ENCODE measurements around the gene GMEB2. TPM values are rescaled to one million over a fixed set of nuclear protein-coding genes. Genes with fewer than 3 reads are reported as not detected.

The GMEB2 gene
- 15.7 and 19.8 TPM in 2 replicates for total RNA-seq (2013; cell fraction: nucleolus; rRNA removed)
- total RNA-seq (2014; rRNA removed) (14.8 and 15.1 TPM in 2 replicates), total RNA-seq (2014; rRNA removed; fragmentation: Illumina TruSeq; extraction: Trizol) (4.9 and 5.2 TPM in 2 replicates), total RNA-seq (2021) (13.3 and 14.8 TPM in 2 replicates), polyA plus RNA-seq (2011; rRNA removed) (6.9 and 10.8 TPM in 2 replicates), polyA plus RNA-seq (2014; fragmentation: Illumina TruSeq; extraction: Trizol) (3.1 and 5.4 TPM in 2 replicates), polyA plus RNA-seq (2014; fragmentation: Nextera tagmentation; extraction: Ambion mirVana) (under 1 TPM; 0.08 to 0.27 TPM), polyA plus RNA-seq (2014; rRNA removed) (12.7 and 14.2 TPM in 2 replicates), polyA plus RNA-seq (2016; fragmentation: Nextera tagmentation; extraction: Ambion mirVana) (1 to 10 TPM; 3.4 to 8.3 TPM), polyA minus RNA-seq (2011; rRNA and poly(A)+ RNA removed) (6.2 and 10.8 TPM in 2 replicates), Bru-seq, nascent RNA (percentile 64 among the genes with signal in this experiment), BruChase-seq, experiment 1, labeled RNA remaining after a 6-hour chase (percentile 65 among the genes with signal in this experiment), BruChase-seq, experiment 2, labeled RNA remaining after a 2-hour chase (percentile 66 among the genes with signal in this experiment)
- polyA plus RNA-seq (2011; ENCODE audit: low read depth), result 3.9 TPM
- polyA plus RNA-seq (2011; cell fraction: cytosol; rRNA removed), result 12.9 and 14.5 TPM in 2 replicates
- polyA plus RNA-seq (2011; cell fraction: nucleus; rRNA removed), result 36.3 and 38.7 TPM in 2 replicates
- polyA plus RNA-seq (2012), result 10.0 and 11.3 TPM in 2 replicates
- polyA minus RNA-seq (2011; cell fraction: cytosol; rRNA and poly(A)+ RNA removed), result 5.2 and 5.7 TPM in 2 replicates
- 5.2 and 7.2 TPM in 2 replicates for polyA minus RNA-seq (2011; cell fraction: nucleus; rRNA and poly(A)+ RNA removed)
- long read RNA-seq, experiment 1, partial matches to known transcripts, result 1 of 3 reads
- long read RNA-seq, experiment 1, other reads (novel, unspliced or antisense), result 2 of 3 reads
- long read RNA-seq, experiment 2, partial matches to known transcripts, result 0 of 4 reads
- long read RNA-seq, experiment 2, other reads (novel, unspliced or antisense), result 4 of 4 reads

- H3K27ac ChIP-seq (ENCODE audit: control insufficient read depth, insufficient read depth), result peak within 1 kb of the TSS; percentile 81
- FAIRE-seq, result no peak
- WGBS (ENCODE audit: insufficient coverage, insufficient replicate concordance, low lambda C conversion rate, missing lambda C conversion rate), result under 1% methylated on average over 43 of the region's 114 CpGs
- in situ Hi-C loops (cut with MboI) (no loop called here), intact Hi-C loops (cut with micrococcal nuclease; ENCODE audit: unreplicated experiment) (loop anchor here (1.0 to 5.0 kb wide), 2 partner anchors 72 to 89 kb away; partner anchors contain the start of genes FNDC11 and PTK6)
- H3K9me3 ChIP-seq (replicated peaks; ENCODE audit: control insufficient read depth, insufficient read depth, low read length), result no peaks in the 10 kb centered on the region
- peaks cover 53% of the 10 kb centered on the region for H3K79me2 ChIP-seq (ENCODE audit: control insufficient read depth, insufficient read depth, low read length)
- no peaks in the 10 kb centered on the region for H4K20me1 ChIP-seq (ENCODE audit: control insufficient read depth, insufficient read depth)
- POLR2A ChIA-PET, result interaction anchor here (0.6 to 1.9 kb wide), 9 partner anchors 8 to 1286 kb away, joined by 3 to 17 read pairs (median 4); partner anchors contain the start of genes PTK6 and RTEL1
- DNase-seq (ENCODE audit: low read depth, low spot score), result no peak
- H3K9ac ChIP-seq (ENCODE audit: control insufficient read depth, insufficient read depth, low read length), result peak within 1 kb of the TSS; percentile 84
- peak within 1 kb of the TSS; percentile 94 for H3K4me3 ChIP-seq
- CTCF ChIA-PET, result interaction anchor here (0.6 to 1.3 kb wide), 2 partner anchors 15 to 75 kb away, joined by 3 to 4 read pairs; no protein-coding TSS in a partner anchor
- peaks cover 8% of the 10 kb centered on the region for H3K4me1 ChIP-seq (ENCODE audit: control insufficient read depth, insufficient read depth, low read length)
- no TSS peak for BruUV-seq (replicated peaks)
- ATAC-seq, result peak; percentile 45
- no peaks in the 10 kb centered on the region; a peak in 1 of 4 replicates for H3K36me3 ChIP-seq (ENCODE audit: control insufficient read depth in 2 of 2, insufficient read depth in 2 of 2, low read length in 1 of 2)
- H3K4me2 ChIP-seq (ENCODE audit: control insufficient read depth, insufficient read depth), result peak within 1 kb of the TSS; percentile 99
- H3K27me3 ChIP-seq (replicated peaks in 1 of 2; ENCODE audit: control insufficient read depth in 2 of 2, insufficient read depth in 2 of 2, low read length in 1 of 2), result no peaks in the 10 kb centered on the region
- H2AFZ ChIP-seq (ENCODE audit: control insufficient read depth, low read depth, low read length), result peak within 1 kb of the TSS; percentile 62
- SMC1A ChIA-PET (ENCODE audit: uncharacterized antibody, unreplicated experiment), result interaction anchor here (1.1 to 1.4 kb wide), 2 partner anchors 8 to 15 kb away, joined by 6 to 10 read pairs; no protein-coding TSS in a partner anchor
- RAD21 ChIA-PET (ENCODE audit: unreplicated experiment), result interaction anchor here (1.5 to 1.7 kb wide), 2 partner anchors 15 to 88 kb away, joined by 7 to 33 read pairs; no protein-coding TSS in a partner anchor
- no peak for TF ChIP-seq ZBED1 (IDR thresholded peaks at IDR 0.05; ENCODE audit: borderline replicate concordance)
- no peak for TF ChIP-seq SREBF1 (IDR thresholded peaks at IDR 0.05; ENCODE audit: low read length)
- no peak for TF ChIP-seq IRF3 (IDR thresholded peaks at IDR 0.05)
- TF ChIP-seq TBL1XR1 (IDR thresholded peaks at IDR 0.05; ENCODE audit: low read depth, low read length), result no peak
- TF ChIP-seq HDAC2 (IDR thresholded peaks at IDR 0.05), result no peak
- no peak for TF ChIP-seq NFIC (IDR thresholded peaks at IDR 0.05; ENCODE audit: low read depth, low read length)
- TF ChIP-seq ATF7 (IDR thresholded peaks at IDR 0.05; ENCODE audit: low read depth), result no peak
- TF ChIP-seq NRF1 (conservative IDR thresholded peaks at IDR 0.05; ENCODE audit: low read depth, low read length), result no peak
- TF ChIP-seq SMC3 (IDR thresholded peaks at IDR 0.05; ENCODE audit: borderline replicate concordance, low read length), result no peak
- no peak for TF ChIP-seq TCF7 (IDR thresholded peaks at IDR 0.05; ENCODE audit: borderline replicate concordance)
- TF ChIP-seq CHD1 (IDR thresholded peaks at IDR 0.05; ENCODE audit: low read depth, low read length), result no peak
- TF ChIP-seq SP1 (IDR thresholded peaks at IDR 0.05; ENCODE audit: low read depth, low read length), result no peak
- no peak for TF ChIP-seq MAX (IDR thresholded peaks at IDR 0.05; ENCODE audit: low read depth, low read length)
- no peak for TF ChIP-seq MYB (IDR thresholded peaks at IDR 0.05; ENCODE audit: borderline replicate concordance, low read depth, low read length)
- peak; percentile 10; the same call in 1 of the 2 replicates for TF ChIP-seq DPF2 (IDR thresholded peaks at IDR 0.05)
- no peak for TF ChIP-seq KAT2A (conservative IDR thresholded peaks at IDR 0.05; ENCODE audit: control insufficient read depth, low read depth, low read length)
- TF ChIP-seq NR2F1 (conservative IDR thresholded peaks at IDR 0.05), result peak; percentile 27; the same call in 1 of the 2 replicates
- no peak for TF ChIP-seq ATF2 (IDR thresholded peaks at IDR 0.05; ENCODE audit: low read length)
- TF ChIP-seq NFYB (IDR thresholded peaks at IDR 0.05; ENCODE audit: insufficient read depth, low read depth, low read length), result no peak
Observed at GRCh38 chr20:63626424-63627128, at the start of gene GMEB2. Gene GMEB2 (minus strand): TSS chr20:63627101. CDS start chr20:63619397, 7,704 bp downstream.
